GM21515 (cell line): ENCODE measurements around the gene RPL6.
"Not testable (repeated sequence)": the region's sequence is repeated elsewhere in the genome, so short reads cannot be mapped to it uniquely, and the experiment has no call there.

Source experiments
- ATAC-seq: cut with Tn5 transposase; IDR thresholded peaks from one replicate; pipeline ENCODE4 v1.9.1; 2021; ENCODE audit not compliant: unreplicated experiment

RPL6 gene

DNA sequence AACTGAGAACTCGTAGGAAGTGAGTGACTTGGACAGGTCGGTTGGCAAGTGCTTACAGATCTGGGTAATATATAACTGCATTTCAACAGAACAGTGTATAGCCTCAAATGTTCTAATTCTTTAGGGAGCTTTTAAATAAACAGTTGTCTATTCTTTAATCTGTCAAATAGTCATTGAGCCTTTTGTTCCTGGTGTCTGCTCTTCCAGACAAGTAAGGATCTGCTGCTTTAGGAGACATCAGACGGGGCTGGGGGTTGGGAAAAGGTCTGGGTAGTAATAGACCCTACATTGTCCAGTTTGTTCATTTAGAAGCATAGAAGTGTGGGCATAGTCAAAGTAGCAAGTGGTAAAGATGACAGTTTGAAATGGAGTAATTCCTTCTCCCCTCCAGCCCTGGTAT, 11.3 kb upstream of the RPL6 start:
- ATAC-seq, result no peak

GRCh38 chr12:112419297-112420133, 10.1 kb upstream of the RPL6 start:
- peak; percentile 42 for ATAC-seq

DNA sequence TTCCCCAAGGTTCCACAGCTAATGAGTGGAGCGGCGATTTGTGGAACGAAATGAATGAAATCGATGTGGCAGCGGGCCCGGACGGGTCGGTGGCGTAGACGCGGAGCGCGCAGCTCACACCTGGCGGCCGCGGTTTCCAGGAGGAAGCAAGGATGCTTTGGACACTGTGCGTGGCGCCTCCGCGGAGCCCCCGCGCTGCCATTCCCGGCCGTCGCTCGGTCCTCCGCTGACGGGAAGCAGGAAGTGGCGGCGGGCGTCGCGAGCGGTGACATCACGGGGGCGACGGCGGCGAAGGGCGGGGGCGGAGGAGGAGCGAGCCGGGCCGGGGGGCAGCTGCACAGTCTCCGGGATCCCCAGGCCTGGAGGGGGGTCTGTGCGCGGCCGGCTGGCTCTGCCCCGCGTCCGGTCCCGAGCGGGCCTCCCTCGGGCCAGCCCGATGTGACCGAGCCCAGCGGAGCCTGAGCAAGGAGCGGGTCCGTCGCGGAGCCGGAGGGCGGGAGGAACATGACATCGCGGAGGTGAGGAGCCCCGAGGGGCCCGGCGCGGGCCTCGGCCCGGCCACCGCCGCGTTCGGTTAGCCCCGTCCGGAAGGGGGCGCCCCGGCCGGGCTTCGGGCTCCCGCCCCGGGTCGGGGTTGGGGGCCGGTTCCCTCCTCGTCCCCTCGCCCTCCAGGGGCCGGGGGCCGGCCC, 9.3 kb upstream of the RPL6 start, which contains the start of gene PTPN11:
Gene PTPN11, plus strand, starts transcription at position 340 of the 689 bp plus-strand sequence. Its CDS starts 165 bp downstream, at position 505.
- peak; percentile 78 for ATAC-seq

- no peak for ATAC-seq
Measured at GRCh38 chr12:112418273-112418607, 8.8 kb upstream of the RPL6 start.

- not testable (repeated sequence) for ATAC-seq
Measured at GRCh38 chr12:112415457-112415856, 6.1 kb upstream of the RPL6 start.

DNA sequence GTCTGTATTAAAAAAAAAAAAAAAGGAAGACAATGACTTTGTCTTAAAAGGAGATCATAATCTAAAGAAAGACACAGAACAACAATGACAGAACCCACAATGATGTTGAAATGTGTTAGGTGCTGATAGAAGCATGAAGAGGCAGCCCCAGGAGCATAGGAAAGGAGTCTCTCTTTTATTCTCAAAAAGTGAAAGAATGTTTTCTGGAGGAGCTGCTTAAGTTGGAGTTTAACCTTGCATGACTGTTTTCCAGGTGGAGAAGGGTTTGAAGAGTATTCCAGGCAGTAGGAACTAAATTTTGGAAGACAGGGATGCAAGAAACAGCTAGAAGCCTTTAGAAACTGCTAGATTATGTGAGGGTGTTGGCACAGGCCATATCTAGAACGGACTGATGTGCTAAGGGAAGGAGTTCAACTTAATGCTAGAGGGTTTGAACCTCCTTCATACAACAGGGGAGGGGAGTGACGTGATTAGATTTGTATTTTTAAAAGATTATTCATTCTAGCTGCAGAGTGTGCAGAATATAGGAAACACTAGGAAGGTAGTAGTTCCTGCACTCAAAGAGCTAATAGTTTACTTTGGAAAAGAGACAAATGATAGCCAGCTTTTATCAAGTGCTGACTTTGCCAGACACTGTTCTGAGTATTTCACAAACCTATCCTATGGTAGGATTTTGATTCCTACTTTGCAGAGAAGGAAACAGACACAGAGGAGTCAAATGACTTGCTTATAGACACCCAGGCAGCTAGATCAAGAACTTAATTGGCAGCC, 4.6 kb upstream of the RPL6 start:
- ATAC-seq, result no peak

GRCh38 chr12:112409906-112410244, 470 bp upstream of the RPL6 start:
- ATAC-seq, result no peak

- ATAC-seq, result no peak
Measured at GRCh38 chr12:112408621-112409020, 784 bp downstream of the RPL6 start.

DNA sequence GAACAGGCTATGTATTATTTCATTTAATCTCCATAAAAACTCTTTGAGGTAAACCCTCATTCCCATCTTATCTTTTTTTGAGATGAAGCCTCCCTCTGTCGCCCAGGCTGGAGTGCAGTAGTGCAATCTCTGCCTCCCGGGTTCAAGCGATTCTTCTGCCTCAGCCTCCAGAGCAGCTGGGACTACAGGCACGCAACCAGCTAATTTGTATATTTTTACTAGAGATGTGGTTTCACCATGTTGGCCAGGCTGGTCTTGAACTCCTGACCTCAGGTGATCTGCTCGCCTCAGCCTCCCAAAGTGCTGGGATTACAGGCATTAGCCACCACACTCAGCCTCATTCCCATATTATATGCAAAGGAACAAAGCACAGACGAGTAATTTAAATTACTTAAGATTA, 1.7 kb downstream of the RPL6 start:
- not testable (repeated sequence) for ATAC-seq

DNA sequence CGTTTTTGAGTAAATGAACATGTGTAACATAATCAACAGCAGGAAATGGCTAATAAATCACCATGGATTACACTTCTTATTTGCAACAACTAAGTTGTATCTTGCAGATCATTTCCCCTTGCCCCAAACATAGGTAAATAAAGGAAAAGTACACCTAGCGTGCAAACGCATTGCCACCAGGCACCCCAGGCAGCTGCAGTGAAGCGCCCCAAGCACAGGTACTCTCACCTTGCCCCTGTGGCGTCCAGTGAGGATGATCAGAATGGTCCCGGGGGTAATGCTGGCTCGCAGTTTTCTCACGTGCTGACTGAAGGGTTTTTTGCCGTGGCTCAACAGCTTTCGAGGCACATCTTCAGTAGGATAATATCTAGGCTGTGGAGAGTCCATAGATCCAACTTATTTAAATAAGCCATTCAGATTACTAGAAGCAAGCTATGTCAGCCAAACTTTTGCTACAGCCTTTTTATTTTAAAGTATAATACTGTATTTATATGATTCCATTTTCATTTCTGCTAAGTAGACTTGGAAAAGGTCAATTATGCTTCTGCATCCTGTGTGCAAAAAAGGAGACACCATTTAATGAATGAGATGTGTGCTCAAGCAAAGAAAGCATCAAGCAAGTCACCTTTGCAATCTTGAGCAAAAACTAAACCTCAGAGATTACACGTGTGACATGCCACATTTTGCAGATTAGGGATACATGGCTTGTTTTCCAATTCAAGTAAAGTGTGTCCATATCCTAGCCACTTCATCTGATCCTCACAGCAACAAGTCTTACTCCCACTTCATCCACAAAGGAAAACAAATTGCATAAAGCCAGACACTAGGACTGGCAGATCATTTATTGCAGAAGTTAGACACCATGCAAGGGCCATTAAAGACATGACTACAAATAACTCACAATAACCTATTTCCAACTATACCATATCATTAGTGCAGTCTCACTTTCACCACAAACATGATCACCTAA, 2.6 kb downstream of the RPL6 start:
- no peak for ATAC-seq

- ATAC-seq, result no peak
Measured at GRCh38 chr12:112401903-112402498, 7.4 kb downstream of the RPL6 start.

DNA sequence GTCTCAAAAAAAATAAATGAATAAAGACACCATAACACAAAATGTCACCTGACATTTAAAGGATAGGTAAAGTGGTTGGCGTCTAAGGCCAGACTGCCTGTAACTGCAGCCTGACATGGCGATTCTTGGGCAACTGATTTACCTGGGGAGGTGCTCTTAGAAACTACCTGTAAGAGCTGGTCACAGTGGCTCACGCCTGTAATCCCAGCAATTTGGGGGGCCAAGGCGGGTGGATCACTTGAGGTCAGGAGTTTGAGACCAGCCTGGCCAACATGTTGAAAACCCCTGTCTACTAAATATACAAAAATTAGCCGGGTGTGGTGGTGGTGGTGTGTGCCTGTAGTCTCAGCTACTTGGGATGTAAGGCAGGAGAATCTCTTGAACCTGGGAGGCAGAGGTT, 8.4 kb downstream of the RPL6 start:
- ATAC-seq, result no peak

DNA sequence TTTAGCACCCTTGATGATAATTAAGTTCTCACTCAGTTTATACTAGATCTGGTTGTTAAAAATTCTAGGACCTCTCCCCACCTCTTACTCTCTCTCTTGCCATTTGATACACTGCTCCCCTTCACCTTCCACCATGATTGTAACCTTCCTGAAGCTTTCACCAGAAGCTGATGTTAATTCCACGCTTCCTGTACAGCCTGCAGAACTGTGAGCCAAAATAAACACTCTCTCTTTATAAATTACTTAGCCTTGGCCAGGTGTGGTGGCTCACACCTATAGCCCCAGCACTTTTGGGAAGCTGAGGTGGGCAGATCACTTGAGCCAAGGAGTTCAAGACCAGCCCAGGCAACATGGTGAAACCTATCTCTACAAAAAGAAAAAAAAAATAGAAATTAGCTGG, 16.1 kb downstream of the RPL6 start:
- ATAC-seq, result no peak

- ATAC-seq, result not testable (repeated sequence)
Measured at GRCh38 chr12:112389922-112390654, 19.3 kb downstream of the RPL6 start.

DNA sequence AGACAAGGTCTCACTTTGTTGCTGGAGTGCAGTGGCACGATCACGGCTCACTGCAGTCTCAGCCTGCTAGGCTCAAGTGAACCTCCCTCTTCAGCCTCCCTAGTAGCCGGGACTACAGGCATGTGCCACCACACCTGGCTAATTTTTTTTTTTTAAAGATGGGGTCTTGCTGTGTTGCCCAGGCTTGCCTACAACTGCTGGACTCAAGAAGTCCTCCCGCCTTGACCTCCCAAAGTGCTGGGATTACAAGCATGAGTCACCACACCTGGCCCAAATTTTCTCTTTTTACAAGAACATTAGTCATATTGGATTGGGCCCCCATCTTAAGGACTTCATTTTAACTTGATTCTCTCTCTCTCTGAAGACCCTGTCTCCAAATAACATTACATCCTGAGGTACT, 20.2 kb downstream of the RPL6 start:
- no peak for ATAC-seq

DNA sequence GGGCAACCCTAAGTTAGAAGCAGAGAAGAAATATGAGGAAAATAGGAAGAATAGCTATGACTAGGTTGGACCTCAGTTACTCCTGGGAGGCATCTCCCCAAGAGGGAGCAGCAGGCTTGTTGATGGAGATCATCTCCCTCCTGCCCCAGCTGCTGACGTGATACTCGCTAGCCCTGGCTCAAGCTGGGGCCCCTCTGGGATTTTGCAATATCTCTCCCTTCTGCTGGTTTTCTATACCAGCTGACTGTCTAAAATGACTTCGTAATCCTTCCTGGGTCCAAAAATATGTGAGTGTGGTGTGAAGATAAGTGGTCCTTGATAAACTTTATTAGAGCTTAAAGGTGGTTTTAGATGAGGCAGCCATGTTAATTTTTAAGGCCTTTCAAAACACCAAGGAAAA, 22.7 kb downstream of the RPL6 start:
- ATAC-seq, result no peak

- no peak for ATAC-seq
Measured at GRCh38 chr12:112382866-112383265, 26.5 kb downstream of the RPL6 start.

DNA sequence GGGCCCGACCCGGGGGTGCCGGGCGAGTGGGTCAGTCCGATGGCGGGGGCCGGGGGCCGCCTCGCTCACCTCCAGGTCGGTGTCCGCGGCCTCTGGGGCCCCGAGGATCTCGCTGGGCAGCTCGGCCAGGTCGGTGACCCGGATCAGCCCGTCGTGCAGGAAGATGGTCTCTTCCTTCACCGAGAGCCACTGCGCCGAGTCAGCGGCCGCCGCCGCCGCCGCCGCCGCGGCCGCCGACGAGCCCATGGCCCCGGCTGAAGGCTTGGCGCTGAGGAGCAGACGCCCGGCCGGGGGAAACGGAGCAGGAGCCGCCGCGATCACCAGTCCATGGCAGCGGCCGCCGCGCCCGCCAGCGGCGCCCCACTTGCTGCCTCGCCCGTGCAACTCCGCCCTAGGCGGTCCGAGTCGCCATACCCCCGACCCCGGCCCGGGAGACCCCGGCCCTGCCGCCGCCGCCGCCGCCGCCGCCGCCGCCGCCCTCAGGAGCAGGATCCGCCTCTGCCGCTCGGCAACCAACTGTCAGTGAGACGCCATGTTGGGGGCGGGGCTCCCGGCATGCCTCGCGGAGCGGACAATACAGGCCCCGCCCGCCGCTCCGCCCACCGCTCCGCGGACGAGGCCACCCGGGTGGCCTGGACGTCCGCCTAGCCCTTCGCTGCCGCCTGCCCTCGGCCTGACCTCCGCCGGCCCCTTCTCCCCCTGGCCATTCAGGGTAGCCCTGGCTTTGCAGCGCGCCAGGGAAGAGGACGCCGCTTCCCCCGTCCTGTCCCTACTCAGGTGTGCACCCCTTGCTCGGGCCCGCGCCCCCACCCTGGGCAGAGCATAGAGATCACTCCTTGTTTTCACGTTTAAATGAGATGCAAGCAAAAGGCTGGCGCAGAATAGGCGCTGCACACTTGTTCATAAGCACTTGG, 27.3 kb downstream of the RPL6 start, which contains the start of gene HECTD4:
Gene HECTD4, minus strand, starts transcription at position 549 of the 914 bp plus-strand sequence. Its CDS starts 303 bp downstream, at position 246.
- peak; percentile 89 for ATAC-seq
